Astrocyte (in vitro differentiated cells and primary cell): Measurements from ENCODE around the gene EMX2. TPM values are rescaled to one million over a fixed set of nuclear protein-coding genes. Genes with fewer than 3 reads are reported as not detected.

Source experiments
- DNase-seq: peaks from one replicate; pipeline ENCODE4 v3.0.0-alpha.2; 2010; ENCODE audit warnings: low read depth
- FAIRE-seq: peaks from 2 replicates; lab custom pipeline; 2011; peaks lifted over from hg19 to GRCh38; lab: Jason Lieb, UNC
- H2AFZ ChIP-seq: 2 replicates; pipeline ENCODE4 v1.6.0; 2012; ENCODE audit warnings: low read depth, low read length, inconsistent platforms
- H3K27ac ChIP-seq: 2 replicates; pipeline ENCODE4 v1.5.1; 2011; ENCODE audit warnings: low read depth, low read length, inconsistent platforms
- H3K27me3 ChIP-seq: 2 replicates; pipeline ENCODE4 v1.6.0; 2011; ENCODE audit warnings: low read length, inconsistent platforms; ENCODE audit not compliant: insufficient read depth
- H3K36me3 ChIP-seq: 2 replicates; pipeline ENCODE4 v1.5.1; 2011; ENCODE audit warnings: low read length, inconsistent platforms; ENCODE audit not compliant: insufficient read depth
- H3K4me1 ChIP-seq: 2 replicates; pipeline ENCODE4 v1.5.1; 2011; ENCODE audit warnings: low read length, inconsistent platforms; ENCODE audit not compliant: insufficient read depth
- H3K4me2 ChIP-seq: 2 replicates; pipeline ENCODE4 v1.6.0; 2012; ENCODE audit warnings: low read length, inconsistent platforms
- H3K4me3 ChIP-seq: 2 replicates; pipeline ENCODE4 v1.5.1; 2011; ENCODE audit warnings: low read depth, mild to moderate bottlenecking, low read length, inconsistent platforms; ENCODE audit not compliant: insufficient read depth
- H3K79me2 ChIP-seq: 2 replicates; pipeline ENCODE4 v1.6.0; 2012; ENCODE audit warnings: mild to moderate bottlenecking, low read length, inconsistent platforms; ENCODE audit not compliant: insufficient read depth
- H3K9ac ChIP-seq: 2 replicates; pipeline ENCODE4 v1.6.0; 2012; ENCODE audit warnings: mild to moderate bottlenecking, low read length, inconsistent platforms
- H3K9me3 ChIP-seq: 2 replicates; pipeline ENCODE4 v1.5.1; 2012; ENCODE audit warnings: low read depth, mild to moderate bottlenecking, low read length, inconsistent platforms; ENCODE audit not compliant: insufficient read depth
- H4K20me1 ChIP-seq: 2 replicates; pipeline ENCODE4 v1.6.0; 2012; ENCODE audit warnings: low read length, inconsistent platforms; ENCODE audit not compliant: insufficient read depth
- H3K27ac Mint-ChIP-seq: one replicate; pipeline ENCODE4 v1.8.0; 2021; ENCODE audit warnings: mild to moderate bottlenecking, mixed read lengths; ENCODE audit not compliant: unreplicated experiment
- H3K27me3 Mint-ChIP-seq: one replicate; pipeline ENCODE4 v1.8.0; 2021; ENCODE audit warnings: low read depth, mixed read lengths; ENCODE audit not compliant: unreplicated experiment
- H3K36me3 Mint-ChIP-seq: one replicate; pipeline ENCODE4 v1.8.0; 2021; ENCODE audit warnings: low read depth, mixed read lengths; ENCODE audit not compliant: unreplicated experiment
- H3K4me1 Mint-ChIP-seq: one replicate; pipeline ENCODE4 v1.8.0; 2021; ENCODE audit warnings: low read depth, mixed read lengths; ENCODE audit not compliant: unreplicated experiment
- H3K4me3 Mint-ChIP-seq: one replicate; pipeline ENCODE4 v1.8.0; 2021; ENCODE audit warnings: mild to moderate bottlenecking, moderate library complexity, mixed read lengths; ENCODE audit not compliant: unreplicated experiment
- H3K9me3 Mint-ChIP-seq: one replicate; pipeline ENCODE4 v1.8.0; 2021; ENCODE audit warnings: mild to moderate bottlenecking, mixed read lengths; ENCODE audit not compliant: unreplicated experiment
- EZH2 ChIP-seq: IDR thresholded peaks from 2 replicates; pipeline ENCODE4 v1.6.1; 2012; ENCODE audit warnings: mild to moderate bottlenecking, low read length, inconsistent platforms; ENCODE audit not compliant: insufficient read depth
- total RNA-seq: library from RNA; stranded (reverse); gene quantifications from 2 replicates; pipeline ENCODE4 v1.2.1, GENCODE V29; 2021
- TF ChIP-seq, protein P1 (sequence below): IDR thresholded peaks from 2 replicates; pipeline ENCODE4 v1.5.1; 2011; ENCODE audit warnings: low read depth, mild to moderate bottlenecking, inconsistent platforms, low read length, moderate library complexity; ENCODE audit not compliant: insufficient read depth

The EMX2 gene
- total RNA-seq, 1 donor from 2014 or later = not detected

DNA sequence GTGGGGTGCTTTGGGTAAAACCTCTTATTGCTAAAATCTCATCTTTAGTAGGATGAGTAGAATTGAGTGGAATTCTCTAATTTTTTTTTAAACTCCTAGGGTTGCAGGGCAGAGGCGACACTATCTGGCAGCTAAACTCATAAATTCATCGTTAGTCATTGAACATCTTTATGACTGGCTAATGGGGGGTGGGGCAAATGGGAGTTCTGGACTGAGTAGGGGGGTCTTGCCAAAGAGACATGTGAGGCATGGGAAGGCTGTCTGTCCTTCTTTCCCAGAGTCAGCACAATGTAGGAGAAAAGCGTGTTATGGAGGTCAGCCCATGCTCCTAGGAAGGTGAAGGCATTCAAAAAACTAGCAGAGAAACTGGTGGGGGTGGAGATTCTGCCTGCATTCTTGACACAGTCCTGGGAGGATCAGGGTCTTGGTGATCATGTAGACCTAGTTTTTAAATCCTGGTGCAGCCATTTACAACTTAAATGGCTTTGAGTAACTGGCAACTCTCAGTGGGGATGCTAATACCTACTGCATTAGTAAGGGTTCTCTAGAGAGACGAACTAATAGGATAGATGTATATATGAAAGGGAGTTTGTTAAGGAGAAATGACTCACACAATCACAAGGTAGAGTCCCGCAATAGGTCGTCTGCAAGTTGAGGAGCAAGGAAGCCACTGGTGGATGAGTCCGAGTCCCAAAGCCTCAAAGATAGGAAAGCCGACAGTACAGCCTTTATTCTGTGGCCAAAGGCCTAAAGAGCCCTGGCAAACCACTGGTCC lies 47.7 kb downstream of the EMX2 start:
- H3K4me3 ChIP-seq = no peak overlapping the region
- Mint-ChIP-seq H3K27ac (no peak overlapping the region), H3K36me3 (no peaks in the 10 kb centered on the region), H3K4me1 (peaks cover 8% of the 10 kb centered on the region), H3K9me3 (peaks cover 5% of the 10 kb centered on the region), H3K4me3 (no peak overlapping the region), H3K27me3 (peaks cover 10% of the 10 kb centered on the region)
- H3K79me2 ChIP-seq = no peaks in the 10 kb centered on the region
- H3K27me3 ChIP-seq = no peaks in the 10 kb centered on the region
- H3K9ac ChIP-seq = no peak overlapping the region
- H4K20me1 ChIP-seq = no peaks in the 10 kb centered on the region
- H3K4me2 ChIP-seq = no peak overlapping the region
- FAIRE-seq (no peak), DNase-seq (no peak)
- H3K9me3 ChIP-seq = peaks cover 2% of the 10 kb centered on the region
- no peak overlapping the region for H3K27ac ChIP-seq
- H3K4me1 ChIP-seq = no peaks in the 10 kb centered on the region
- no peak for TF ChIP-seq EZH2
- TF ChIP-seq, protein P1, sequence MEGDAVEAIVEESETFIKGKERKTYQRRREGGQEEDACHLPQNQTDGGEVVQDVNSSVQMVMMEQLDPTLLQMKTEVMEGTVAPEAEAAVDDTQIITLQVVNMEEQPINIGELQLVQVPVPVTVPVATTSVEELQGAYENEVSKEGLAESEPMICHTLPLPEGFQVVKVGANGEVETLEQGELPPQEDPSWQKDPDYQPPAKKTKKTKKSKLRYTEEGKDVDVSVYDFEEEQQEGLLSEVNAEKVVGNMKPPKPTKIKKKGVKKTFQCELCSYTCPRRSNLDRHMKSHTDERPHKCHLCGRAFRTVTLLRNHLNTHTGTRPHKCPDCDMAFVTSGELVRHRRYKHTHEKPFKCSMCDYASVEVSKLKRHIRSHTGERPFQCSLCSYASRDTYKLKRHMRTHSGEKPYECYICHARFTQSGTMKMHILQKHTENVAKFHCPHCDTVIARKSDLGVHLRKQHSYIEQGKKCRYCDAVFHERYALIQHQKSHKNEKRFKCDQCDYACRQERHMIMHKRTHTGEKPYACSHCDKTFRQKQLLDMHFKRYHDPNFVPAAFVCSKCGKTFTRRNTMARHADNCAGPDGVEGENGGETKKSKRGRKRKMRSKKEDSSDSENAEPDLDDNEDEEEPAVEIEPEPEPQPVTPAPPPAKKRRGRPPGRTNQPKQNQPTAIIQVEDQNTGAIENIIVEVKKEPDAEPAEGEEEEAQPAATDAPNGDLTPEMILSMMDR = no peak
- H3K36me3 ChIP-seq = no peaks in the 10 kb centered on the region
- no peak overlapping the region for H2AFZ ChIP-seq

DNA sequence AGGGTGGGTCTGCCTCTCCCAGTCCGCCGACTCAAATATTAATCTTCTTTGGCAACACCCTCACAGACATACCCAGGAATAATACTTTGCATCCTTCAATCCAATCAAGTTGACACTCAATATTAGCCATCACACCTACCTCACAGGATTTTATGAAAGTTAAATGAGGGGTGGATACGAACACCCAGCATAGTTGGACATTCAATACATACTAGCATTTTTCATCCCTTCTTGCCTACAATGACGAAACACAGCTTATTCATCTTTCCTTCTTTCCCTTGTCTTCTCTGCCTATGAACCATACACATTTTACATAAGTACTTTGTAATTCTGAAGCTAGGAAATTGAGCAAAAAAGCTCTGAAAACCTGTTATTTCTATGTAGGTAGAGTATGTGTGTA lies 48.5 kb downstream of the EMX2 start:
- Histone ChIP-seq H3K9ac (no peak overlapping the region), H3K36me3 (no peaks in the 10 kb centered on the region), H3K27me3 (no peaks in the 10 kb centered on the region), H3K9me3 (peaks cover 3% of the 10 kb centered on the region), H4K20me1 (no peaks in the 10 kb centered on the region), H3K27ac (no peak overlapping the region), H3K79me2 (no peaks in the 10 kb centered on the region), H3K4me1 (no peaks in the 10 kb centered on the region), H3K4me2 (no peak overlapping the region), H3K4me3 (no peak overlapping the region), H2AFZ (no peak overlapping the region)
- peaks cover 8% of the 10 kb centered on the region for H3K4me1 Mint-ChIP-seq
- FAIRE-seq (no peak), DNase-seq (no peak)
- H3K27me3 Mint-ChIP-seq = peaks cover 10% of the 10 kb centered on the region
- H3K4me3 Mint-ChIP-seq = no peak overlapping the region
- H3K27ac Mint-ChIP-seq = no peak overlapping the region
- no peak for TF ChIP-seq EZH2
- TF ChIP-seq, protein P1 = no peak
- peaks cover 5% of the 10 kb centered on the region for H3K9me3 Mint-ChIP-seq
- no peaks in the 10 kb centered on the region for H3K36me3 Mint-ChIP-seq

DNA sequence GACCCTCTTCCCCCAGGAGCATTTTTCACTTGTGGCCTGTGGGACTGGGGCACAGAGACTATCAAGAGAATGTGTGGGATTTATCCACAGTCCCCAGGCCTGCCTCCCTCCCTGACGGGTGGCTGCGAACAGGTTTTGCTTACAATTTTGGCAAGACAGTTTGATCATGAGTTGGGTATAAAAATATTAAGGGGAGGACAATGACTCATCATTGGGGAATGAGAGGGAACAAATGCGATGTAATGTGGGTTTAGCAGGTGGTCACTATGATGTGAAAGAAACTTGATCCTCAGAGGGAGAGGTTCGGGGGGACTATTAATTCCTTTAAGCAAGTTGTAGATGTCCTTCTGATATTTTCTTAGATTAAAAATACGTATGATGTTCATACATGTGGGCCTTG lies 52.2 kb downstream of the EMX2 start:
- H3K27ac Mint-ChIP-seq = no peak overlapping the region
- no peaks in the 10 kb centered on the region for H3K4me1 ChIP-seq
- H3K27me3 ChIP-seq = no peaks in the 10 kb centered on the region
- H3K9ac ChIP-seq = no peak overlapping the region
- no peak for FAIRE-seq
- peaks cover 5% of the 10 kb centered on the region for H3K9me3 Mint-ChIP-seq
- H2AFZ ChIP-seq = no peak overlapping the region
- no peaks in the 10 kb centered on the region for H3K79me2 ChIP-seq
- H3K27me3 Mint-ChIP-seq = peaks cover 3% of the 10 kb centered on the region
- no peaks in the 10 kb centered on the region for H3K36me3 Mint-ChIP-seq
- no peaks in the 10 kb centered on the region for H3K36me3 ChIP-seq
- H4K20me1 ChIP-seq = no peaks in the 10 kb centered on the region
- TF ChIP-seq, protein P1 = no peak
- no peak for TF ChIP-seq EZH2
- no peak for DNase-seq
- peaks cover 16% of the 10 kb centered on the region for H3K4me1 Mint-ChIP-seq
- peaks cover 3% of the 10 kb centered on the region for H3K9me3 ChIP-seq
- H3K4me3 ChIP-seq = no peak overlapping the region
- H3K4me3 Mint-ChIP-seq = no peak overlapping the region
- no peak overlapping the region for H3K4me2 ChIP-seq
- H3K27ac ChIP-seq = no peak overlapping the region
